Measurements from ENCODE around the gene ASAP3. TPM values are rescaled to one million over a fixed set of nuclear protein-coding genes. Genes with fewer than 3 reads are reported as not detected.

The ASAP3 gene
- total and polyA plus RNA-seq, 12 donors: 15.5 to 58.4 (median 30.4) TPM

DNA sequence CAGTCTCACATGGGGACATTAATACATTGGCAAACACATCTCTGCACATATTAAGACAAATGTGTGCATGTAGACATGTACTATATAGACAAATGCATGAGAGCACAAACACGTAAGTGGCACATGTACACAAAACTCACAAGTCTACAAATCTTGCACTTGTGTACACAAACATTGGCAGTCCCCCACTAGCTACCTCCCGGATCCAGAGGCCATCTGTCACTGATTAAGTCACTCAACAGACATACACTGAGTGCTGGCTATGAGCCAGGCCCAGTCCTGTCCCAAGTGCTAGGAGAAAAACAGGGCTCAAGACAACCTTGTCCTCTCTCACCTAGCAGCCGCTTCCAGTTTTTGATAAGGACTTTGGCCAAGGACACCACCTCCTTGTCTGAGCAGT, 66.4 kb downstream of the ASAP3 start:
- intact Hi-C loops (cut with DNase I): no loop called here
- no peak overlapping the region for H3K4me3 ChIP-seq
- ATAC-seq: peak in 5 of 8 donors; percentile 22 to 54 (median 42)
- WGBS, 2 donors: 29 to 36% methylated on average over 3 of the region's 3 CpGs
- no peaks in the 10 kb centered on the region for H3K9me3 ChIP-seq
- peak overlapping the region in 6 of 10 donors; percentile 13 to 59 (median 46) for H3K27ac ChIP-seq
- peaks cover 0 to 32% (median 0%) of the 10 kb centered on the region in 9 donors for H3K36me3 ChIP-seq
- H3K4me1 ChIP-seq: peaks cover under 1 to 37% (median 13%) of the 10 kb centered on the region in 9 donors
- H3K27me3 ChIP-seq: no peaks in the 10 kb centered on the region
- DNase-seq: peak; percentile 39 to 48
- TF ChIP-seq, protein P1, sequence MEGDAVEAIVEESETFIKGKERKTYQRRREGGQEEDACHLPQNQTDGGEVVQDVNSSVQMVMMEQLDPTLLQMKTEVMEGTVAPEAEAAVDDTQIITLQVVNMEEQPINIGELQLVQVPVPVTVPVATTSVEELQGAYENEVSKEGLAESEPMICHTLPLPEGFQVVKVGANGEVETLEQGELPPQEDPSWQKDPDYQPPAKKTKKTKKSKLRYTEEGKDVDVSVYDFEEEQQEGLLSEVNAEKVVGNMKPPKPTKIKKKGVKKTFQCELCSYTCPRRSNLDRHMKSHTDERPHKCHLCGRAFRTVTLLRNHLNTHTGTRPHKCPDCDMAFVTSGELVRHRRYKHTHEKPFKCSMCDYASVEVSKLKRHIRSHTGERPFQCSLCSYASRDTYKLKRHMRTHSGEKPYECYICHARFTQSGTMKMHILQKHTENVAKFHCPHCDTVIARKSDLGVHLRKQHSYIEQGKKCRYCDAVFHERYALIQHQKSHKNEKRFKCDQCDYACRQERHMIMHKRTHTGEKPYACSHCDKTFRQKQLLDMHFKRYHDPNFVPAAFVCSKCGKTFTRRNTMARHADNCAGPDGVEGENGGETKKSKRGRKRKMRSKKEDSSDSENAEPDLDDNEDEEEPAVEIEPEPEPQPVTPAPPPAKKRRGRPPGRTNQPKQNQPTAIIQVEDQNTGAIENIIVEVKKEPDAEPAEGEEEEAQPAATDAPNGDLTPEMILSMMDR (IDR thresholded peaks at IDR 0.05): no peak

DNA sequence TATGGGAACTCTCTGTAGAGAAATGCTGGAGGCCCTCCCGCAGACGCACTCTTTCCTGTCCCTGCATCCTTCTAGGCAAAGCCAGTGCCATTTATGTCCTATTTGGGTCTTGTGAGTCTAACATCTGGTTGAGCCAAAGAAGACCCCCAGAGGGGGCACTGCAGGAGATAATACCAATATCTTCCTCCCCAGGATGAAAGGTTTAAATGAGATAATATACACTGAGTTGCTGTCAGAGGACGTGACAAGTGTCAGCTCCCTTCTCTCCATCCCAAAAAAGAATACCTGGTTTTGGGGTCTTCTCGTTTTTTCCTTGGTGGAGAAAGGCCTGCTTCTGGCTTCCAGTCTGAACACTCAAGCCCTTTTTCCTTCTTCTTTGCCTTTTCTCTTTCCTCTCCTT, 67.0 kb downstream of the ASAP3 start:
- no peak overlapping the region for H3K27ac ChIP-seq
- peaks cover 0 to 32% (median 0%) of the 10 kb centered on the region in 9 donors for H3K36me3 ChIP-seq
- H3K9me3 ChIP-seq: no peaks in the 10 kb centered on the region
- H3K27me3 ChIP-seq: no peaks in the 10 kb centered on the region
- no peak for ATAC-seq
- WGBS, 2 donors: 83 to 87% methylated on average over 4 of the region's 4 CpGs
- H3K4me1 ChIP-seq: peaks cover 0 to 30% (median 7%) of the 10 kb centered on the region in 9 donors
- intact Hi-C loops (cut with DNase I): no loop called here
- TF ChIP-seq, protein P1 (IDR thresholded peaks at IDR 0.05): no peak
- DNase-seq: no peak
- no peak overlapping the region for H3K4me3 ChIP-seq

DNA sequence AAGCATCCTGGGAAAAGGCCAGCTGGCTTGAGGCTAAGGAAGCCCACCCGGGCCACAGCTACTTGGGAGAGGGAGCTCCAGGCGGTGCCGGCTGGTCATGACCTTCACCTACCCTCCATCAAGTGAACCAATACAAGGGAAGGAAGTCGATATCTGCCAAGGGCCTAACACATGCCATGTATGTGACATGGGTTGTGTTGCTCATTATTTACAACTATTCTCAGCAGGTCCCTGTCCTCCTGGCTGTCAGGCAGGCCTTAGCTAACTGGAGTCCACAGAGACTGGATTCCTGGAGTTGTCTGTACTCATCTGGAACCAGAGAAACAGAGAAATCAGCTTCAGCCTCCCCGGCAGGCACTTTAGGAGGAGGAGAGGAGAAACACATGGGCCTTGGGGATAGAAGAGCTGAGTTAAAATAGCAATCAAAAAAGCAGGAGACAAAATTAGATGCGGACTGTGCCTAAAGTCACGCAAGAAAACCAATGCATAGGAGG, 75.1 kb downstream of the ASAP3 start:
- H3K4me3 ChIP-seq: no peak overlapping the region
- no peaks in the 10 kb centered on the region for H3K9me3 ChIP-seq
- peaks cover 3 to 36% (median 17%) of the 10 kb centered on the region in 9 donors for H3K4me1 ChIP-seq
- WGBS, 2 donors: 50 to 51% methylated on average over 7 of the region's 7 CpGs
- H3K27me3 ChIP-seq: no peaks in the 10 kb centered on the region
- intact Hi-C loops (cut with DNase I): loop anchor here in 4 of 10 donors (10.0 kb wide), 2 partner anchors 64 to 94 kb away; partner anchors contain the start of gene HNRNPR (in 4 of the 4)
- DNase-seq (no peak), ATAC-seq (no peak)
- peak overlapping the region in 4 of 10 donors; percentile 18 to 41 (median 36) for H3K27ac ChIP-seq
- H3K36me3 ChIP-seq: peaks cover 0 to 19% (median 0%) of the 10 kb centered on the region in 9 donors
- TF ChIP-seq, protein P1 (IDR thresholded peaks at IDR 0.05): no peak

DNA sequence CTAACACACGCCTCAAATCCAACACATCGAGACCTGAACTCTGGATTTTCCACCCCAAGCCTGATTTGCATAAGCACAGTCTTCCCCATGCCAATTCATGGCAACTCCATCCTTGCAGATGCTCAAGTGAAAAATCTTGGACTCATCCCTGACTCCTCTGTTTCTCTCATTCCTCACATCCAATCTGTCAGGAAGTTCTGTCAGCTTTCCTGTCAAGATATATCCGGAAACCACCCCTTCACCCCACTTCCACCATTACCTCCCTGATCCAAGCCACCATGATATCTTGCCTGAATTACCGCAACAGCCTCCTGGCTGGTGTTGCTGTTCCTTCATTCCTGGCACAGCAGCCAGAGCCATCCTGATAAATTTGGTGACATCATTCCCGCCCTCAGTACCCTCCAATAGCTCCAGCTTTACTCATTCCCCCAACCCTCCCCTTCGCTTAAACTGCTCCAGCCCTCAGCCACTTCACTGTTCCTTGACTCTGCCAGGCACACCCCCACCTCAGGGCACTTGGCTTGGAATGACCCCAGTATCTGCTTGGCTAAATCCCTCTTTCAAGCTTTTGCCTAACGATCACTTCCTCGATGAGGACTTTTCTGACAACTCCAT, 76.9 kb downstream of the ASAP3 start:
- Histone ChIP-seq H3K4me3 (no peak overlapping the region), H3K4me1 (peaks cover 13 to 54% (median 34%) of the 10 kb centered on the region in 9 donors), H3K27ac (peak overlapping the region in 5 of 10 donors; percentile 23 to 41 (median 35)), H3K9me3 (no peaks in the 10 kb centered on the region), H3K27me3 (no peaks in the 10 kb centered on the region), H3K36me3 (peaks cover 0 to 19% (median 0%) of the 10 kb centered on the region in 9 donors)
- TF ChIP-seq, protein P1 (IDR thresholded peaks at IDR 0.05): no peak
- ATAC-seq (peak in 6 of 8 donors; percentile 29 to 86 (median 76)), DNase-seq (peak in 1 of 2 donors; percentile 46)
- intact Hi-C loops (cut with DNase I): loop anchor here in 4 of 10 donors (10.0 kb wide), 2 partner anchors 62 to 92 kb away; partner anchors contain the start of gene HNRNPR (in 4 of the 4)
- WGBS, 2 donors: 65 to 69% methylated on average over 8 of the region's 8 CpGs

All from heart right ventricle (tissue), 16 donors.